Uterus (tissue), 4 donors: ENCODE data around the gene SCN2A. TPM values are rescaled to one million over a fixed set of nuclear protein-coding genes. Genes with fewer than 3 reads are reported as not detected.

Source experiments
- DNase-seq, 2 donors: peaks; one replicate each; pipeline ENCODE4 v3.0.0-alpha.2; 2019 to 2020
- H3K27ac ChIP-seq, 2 donors: fragments of 200-600 bp; sonication (generic); 1 replicate in 1 of 2; 2 replicates in 1 of 2; pipeline ENCODE4 v1.5.1; 2016 to 2018
- H3K27me3 ChIP-seq, 2 donors: fragments of 200-600 bp; sonication (generic); one replicate each; pipeline ENCODE4 v1.5.1; 2018 to 2019; ENCODE audit warnings: control low read depth in 1 of 2
- H3K36me3 ChIP-seq, 2 donors: fragments of 200-600 bp; sonication (generic); one replicate each; pipeline ENCODE4 v1.5.1; 2019; ENCODE audit warnings: control low read depth in 1 of 2
- H3K4me1 ChIP-seq, 2 donors: fragments of 200-600 bp; sonication (generic); one replicate each; pipeline ENCODE4 v1.5.1; 2018 to 2019; ENCODE audit warnings: control low read depth in 1 of 2
- H3K4me3 ChIP-seq, 2 donors: fragments of 200-600 bp; sonication (generic); 1 replicate in 1 of 2; 2 replicates in 1 of 2; pipeline ENCODE4 v1.5.1; 2018 to 2019; ENCODE audit warnings: mild to moderate bottlenecking in 1 of 2
- H3K9me3 ChIP-seq, 2 donors: fragments of 200-600 bp; sonication (generic); one replicate each; pipeline ENCODE4 v1.5.1; 2019; ENCODE audit warnings: control low read depth in 1 of 2
- POLR2A ChIP-seq, 2 donors: fragments of 450-650 bp; IDR thresholded peaks; one replicate each; pipeline ENCODE4 v1.6.1; 2016; ENCODE audit warnings: antibody characterized with exemption in 2 of 2, mild to moderate bottlenecking in 1 of 2, moderate library complexity in 1 of 2
- intact Hi-C: fragments of 100-400 bp; cut with DNase I; formaldehyde crosslinking; loops from one replicate; pipeline ENCODE4 v1.15.1; 2023; ENCODE audit warnings: low total_unique reads
- total RNA-seq, 4 donors: library from RNA; depleted of rRNA in 3 of 4; stranded (reverse); fragments of >200 nt in 3 of 4; gene quantifications; one replicate each; pipeline versions ENCODE4 v1.1.0 to v1.2.4, GENCODE V29; 2014 to 2023
- TF ChIP-seq, protein P1 (sequence below), 4 experiments: fragments of 200-600 bp in 2 of 4; fragments of 450-650 bp in 2 of 4; sonication (generic) in 2 of 4; IDR thresholded peaks; one replicate each; pipeline ENCODE4 v1.5.1; 2016 to 2019; ENCODE audit warnings: antibody characterized with exemption in 4 of 4, mild to moderate bottlenecking in 2 of 4, moderate library complexity in 1 of 4
- donor health status: DM: yes; HTN: yes; CAD: no.

The SCN2A gene
- total RNA-seq, 4 donors from 2014 or later: 0.26 to 15.8 (median 1.0) TPM

DNA sequence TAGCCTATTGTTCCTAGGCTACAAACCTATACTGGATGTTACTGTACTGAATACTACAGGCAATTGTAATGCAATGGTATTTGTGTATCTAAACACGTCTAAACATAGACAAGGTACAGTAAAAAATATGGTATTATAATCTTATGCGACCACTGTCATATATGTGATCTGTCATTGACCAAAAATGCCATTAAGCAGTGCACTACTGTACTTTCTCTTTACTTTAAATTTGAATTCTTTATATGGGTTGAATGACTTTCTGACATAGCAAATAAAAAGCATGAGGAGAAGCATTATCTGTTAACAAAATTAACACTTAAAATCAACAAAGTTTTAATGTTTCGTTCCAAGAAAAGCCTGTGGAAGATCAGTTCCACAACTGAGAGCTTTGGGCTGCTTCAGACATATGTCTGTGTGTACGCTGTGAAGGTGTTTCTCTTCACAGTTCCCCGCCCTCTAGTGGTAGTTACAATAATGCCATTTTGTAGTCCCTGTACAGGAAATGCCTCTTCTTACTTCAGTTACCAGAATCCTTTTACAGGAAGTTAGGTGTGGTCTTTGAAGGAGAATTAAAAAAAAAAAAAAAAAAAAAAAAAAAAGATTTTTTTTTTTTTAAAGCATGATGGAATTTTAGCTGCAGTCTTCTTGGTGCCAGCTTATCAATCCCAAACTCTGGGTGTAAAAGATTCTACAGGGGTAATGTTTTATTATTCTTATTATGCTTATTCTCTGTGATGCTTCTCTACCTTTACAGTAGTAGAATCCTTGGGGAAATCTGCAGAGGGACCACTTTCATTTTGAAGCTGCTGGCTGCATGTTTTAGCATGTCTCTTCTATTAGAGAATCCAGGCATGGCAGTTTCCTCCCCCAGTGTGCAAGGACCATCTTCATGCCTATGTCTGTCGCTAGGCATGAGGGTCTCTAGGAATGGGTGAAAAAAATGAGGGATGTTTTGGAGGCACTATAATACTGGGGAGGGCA is 54.5 kb downstream of the SCN2A start:
- intact Hi-C loops: no loop called here
- peaks cover 0 to 5% of the 10 kb centered on the region in 2 donors for H3K4me1 ChIP-seq
- DNase-seq: peak; percentile 18 to 68
- no peak overlapping the region for H3K27ac ChIP-seq
- no peaks in the 10 kb centered on the region for H3K27me3 ChIP-seq
- H3K4me3 ChIP-seq: peak overlapping the region; percentile 7 to 35
- H3K9me3 ChIP-seq: no peaks in the 10 kb centered on the region
- TF ChIP-seq POLR2A (IDR thresholded peaks at IDR 0.05): no peak
- TF ChIP-seq, protein P1, sequence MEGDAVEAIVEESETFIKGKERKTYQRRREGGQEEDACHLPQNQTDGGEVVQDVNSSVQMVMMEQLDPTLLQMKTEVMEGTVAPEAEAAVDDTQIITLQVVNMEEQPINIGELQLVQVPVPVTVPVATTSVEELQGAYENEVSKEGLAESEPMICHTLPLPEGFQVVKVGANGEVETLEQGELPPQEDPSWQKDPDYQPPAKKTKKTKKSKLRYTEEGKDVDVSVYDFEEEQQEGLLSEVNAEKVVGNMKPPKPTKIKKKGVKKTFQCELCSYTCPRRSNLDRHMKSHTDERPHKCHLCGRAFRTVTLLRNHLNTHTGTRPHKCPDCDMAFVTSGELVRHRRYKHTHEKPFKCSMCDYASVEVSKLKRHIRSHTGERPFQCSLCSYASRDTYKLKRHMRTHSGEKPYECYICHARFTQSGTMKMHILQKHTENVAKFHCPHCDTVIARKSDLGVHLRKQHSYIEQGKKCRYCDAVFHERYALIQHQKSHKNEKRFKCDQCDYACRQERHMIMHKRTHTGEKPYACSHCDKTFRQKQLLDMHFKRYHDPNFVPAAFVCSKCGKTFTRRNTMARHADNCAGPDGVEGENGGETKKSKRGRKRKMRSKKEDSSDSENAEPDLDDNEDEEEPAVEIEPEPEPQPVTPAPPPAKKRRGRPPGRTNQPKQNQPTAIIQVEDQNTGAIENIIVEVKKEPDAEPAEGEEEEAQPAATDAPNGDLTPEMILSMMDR (IDR thresholded peaks at IDR 0.05): peak; percentile 60 to 74 (median 70)
- no peaks in the 10 kb centered on the region for H3K36me3 ChIP-seq

DNA sequence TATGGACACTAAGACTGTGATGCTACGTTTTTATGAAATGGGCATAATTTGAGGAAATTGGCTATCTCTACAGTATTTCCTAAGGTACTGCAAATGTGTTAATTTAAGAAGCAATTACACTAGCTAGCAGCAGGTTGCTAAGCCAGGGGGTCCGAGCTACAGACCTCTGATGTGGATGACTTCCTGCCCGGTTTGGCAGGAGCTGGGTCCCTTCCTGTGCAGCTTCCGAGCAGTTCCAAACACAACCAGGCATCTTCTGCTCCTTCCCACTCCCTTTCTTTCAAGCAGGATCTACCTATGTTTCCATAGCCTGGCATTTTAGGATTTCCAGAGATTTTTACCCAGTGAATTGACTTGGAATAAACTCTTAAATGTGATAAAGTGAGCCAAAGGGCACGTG is 55.7 kb downstream of the SCN2A start:
- TF ChIP-seq, protein P1 (IDR thresholded peaks at IDR 0.05): no peak
- no peak for TF ChIP-seq POLR2A (IDR thresholded peaks at IDR 0.05)
- DNase-seq: no peak
- Histone ChIP-seq H3K9me3 (no peaks in the 10 kb centered on the region), H3K36me3 (no peaks in the 10 kb centered on the region), H3K4me1 (peaks cover 0 to 5% of the 10 kb centered on the region in 2 donors), H3K4me3 (no peak overlapping the region), H3K27me3 (no peaks in the 10 kb centered on the region), H3K27ac (no peak overlapping the region)
- intact Hi-C loops: no loop called here

DNA sequence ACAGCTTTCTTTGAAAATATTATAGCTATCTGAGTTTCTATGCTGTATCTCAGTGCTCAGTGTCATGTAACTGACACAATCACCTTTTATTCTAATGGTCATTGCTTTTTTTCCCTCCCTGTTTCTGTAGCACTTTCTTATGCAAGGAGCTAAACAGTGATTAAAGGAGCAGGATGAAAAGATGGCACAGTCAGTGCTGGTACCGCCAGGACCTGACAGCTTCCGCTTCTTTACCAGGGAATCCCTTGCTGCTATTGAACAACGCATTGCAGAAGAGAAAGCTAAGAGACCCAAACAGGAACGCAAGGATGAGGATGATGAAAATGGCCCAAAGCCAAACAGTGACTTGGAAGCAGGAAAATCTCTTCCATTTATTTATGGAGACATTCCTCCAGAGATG is 56.4 kb downstream of the SCN2A start:
- no peaks in the 10 kb centered on the region for H3K36me3 ChIP-seq
- no peak overlapping the region for H3K27ac ChIP-seq
- H3K27me3 ChIP-seq: no peaks in the 10 kb centered on the region
- TF ChIP-seq POLR2A (IDR thresholded peaks at IDR 0.05): no peak
- TF ChIP-seq, protein P1 (IDR thresholded peaks at IDR 0.05): no peak
- peaks cover 0 to 5% of the 10 kb centered on the region in 2 donors for H3K4me1 ChIP-seq
- intact Hi-C loops: no loop called here
- DNase-seq: no peak
- H3K9me3 ChIP-seq: no peaks in the 10 kb centered on the region
- H3K4me3 ChIP-seq: no peak overlapping the region

DNA sequence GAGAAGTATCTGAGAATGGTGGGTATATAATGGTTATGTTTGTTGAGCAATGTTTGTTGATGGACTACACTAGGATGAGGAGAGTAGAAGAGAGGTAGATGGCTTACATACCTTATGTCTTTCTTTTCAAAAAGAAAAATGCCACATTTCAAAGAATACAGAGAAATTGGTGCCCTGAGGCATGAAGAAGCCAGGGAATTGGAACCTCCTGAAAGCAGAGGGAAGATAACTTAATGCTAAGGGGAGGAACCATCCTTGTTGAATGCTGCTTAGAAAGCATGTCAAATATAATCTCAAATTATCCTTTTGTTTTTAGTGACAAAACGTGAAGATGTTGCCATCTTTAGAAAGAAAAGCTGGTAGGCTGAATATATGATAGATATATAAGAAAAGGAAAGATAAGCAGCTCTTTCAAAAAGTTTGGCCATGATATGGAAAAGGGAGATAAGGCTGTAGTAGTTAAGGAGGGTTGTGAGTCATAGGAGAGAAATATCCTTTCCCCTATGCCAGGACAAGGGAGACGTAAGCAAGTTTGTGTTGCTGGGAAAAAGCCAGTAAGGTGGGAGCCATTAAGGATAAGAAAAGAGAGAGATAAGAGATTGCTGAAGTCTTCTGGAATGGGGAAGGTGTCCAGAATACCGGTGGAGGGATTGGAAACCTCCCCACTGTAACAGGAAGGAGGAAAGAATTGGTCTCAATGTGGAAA is 66.3 kb downstream of the SCN2A start:
- intact Hi-C loops: no loop called here

More for the DNA sequence above, 66.3 kb downstream of the SCN2A start:
- H3K4me1 ChIP-seq: no peaks in the 10 kb centered on the region
- no peak overlapping the region for H3K4me3 ChIP-seq
- H3K36me3 ChIP-seq: no peaks in the 10 kb centered on the region
- H3K27ac ChIP-seq: no peak overlapping the region
- H3K9me3 ChIP-seq: no peaks in the 10 kb centered on the region
- H3K27me3 ChIP-seq: no peaks in the 10 kb centered on the region
- DNase-seq: no peak
- TF ChIP-seq, protein P1 (IDR thresholded peaks at IDR 0.05): no peak
